Tibial nerve (tissue), 4 donors: Measurements from ENCODE around the gene RNASE1. TPM values are rescaled to one million over a fixed set of nuclear protein-coding genes. Genes with fewer than 3 reads are reported as not detected.

ENCODE experiments used
- DNase-seq, 2 donors: peaks; one replicate each; pipeline ENCODE4 v3.0.0-alpha.2; 2019; ENCODE audit warnings: low spot score in 2 of 2
- H3K27ac ChIP-seq, 4 donors: fragments of 200-600 bp; sonication (generic) in 3 of 4; one replicate each; pipeline ENCODE4 v1.5.1; 2017 to 2019; ENCODE audit warnings: mild to moderate bottlenecking in 1 of 4
- H3K27me3 ChIP-seq, 2 donors: fragments of 200-600 bp; sonication (generic) in 1 of 2; one replicate each; pipeline versions ENCODE4 v1.5.1 to v1.6.0; 2017 to 2019
- H3K36me3 ChIP-seq, 3 donors: fragments of 200-600 bp; sonication (generic); one replicate each; pipeline ENCODE4 v1.5.1; 2018 to 2019
- H3K4me1 ChIP-seq, 4 donors: fragments of 200-600 bp; sonication (generic) in 3 of 4; one replicate each; pipeline ENCODE4 v1.5.1; 2017 to 2019
- H3K4me3 ChIP-seq, 4 donors: fragments of 200-600 bp; sonication (generic) in 3 of 4; one replicate each; pipeline ENCODE4 v1.5.1; 2017 to 2019; ENCODE audit warnings: mild to moderate bottlenecking in 1 of 4, moderate library complexity in 1 of 4
- H3K9me3 ChIP-seq, 4 donors: fragments of 200-600 bp; sonication (generic) in 3 of 4; one replicate each; pipeline ENCODE4 v1.5.1; 2017 to 2019
- CTCF ChIP-seq, 5 experiments: fragments of 200-600 bp in 3 of 5; fragments of 450-650 bp in 2 of 5; sonication (generic) in 3 of 5; IDR thresholded peaks; one replicate each; pipeline ENCODE4 v1.5.1; 2016 to 2019; ENCODE audit warnings: antibody characterized with exemption in 5 of 5, mild to moderate bottlenecking in 3 of 5, moderate library complexity in 2 of 5
- EP300 ChIP-seq, 2 donors: sonication (generic); formaldehyde crosslinking; IDR thresholded peaks; one replicate each; pipeline ENCODE4 v1.6.1; 2017; ENCODE audit warnings: antibody characterized with exemption in 2 of 2, mild to moderate bottlenecking in 1 of 2
- POLR2A ChIP-seq, 2 donors: fragments of 450-650 bp; IDR thresholded peaks; one replicate each; pipeline ENCODE4 v1.6.1; 2017; ENCODE audit warnings: antibody characterized with exemption in 2 of 2, mild to moderate bottlenecking in 2 of 2, moderate library complexity in 2 of 2
- WGBS, 2 donors: methylation state at CpG; one replicate each; pipeline ENCODE4 v1.1.5; 2018; 5-methylcytosine and 5-hydroxymethylcytosine counted together
- total RNA-seq, 4 donors: library from RNA; depleted of rRNA; stranded (reverse); fragments of >200 nt; gene quantifications; one replicate each; pipeline ENCODE4 v1.1.0, GENCODE V29; 2016

Gene RNASE1
- total RNA-seq, 4 donors from 2014 or later, result 245 to 430 (median 379) TPM

- peak overlapping the region in 3 of 4 donors; percentile 66 to 77 (median 72) for H3K27ac ChIP-seq
- no peaks in the 10 kb centered on the region for H3K36me3 ChIP-seq
- TF ChIP-seq CTCF (IDR thresholded peaks at IDR 0.05) (no peak), EP300 (IDR thresholded peaks at IDR 0.05) (peak in 1 of 2 donors; percentile 40)
- H3K4me1 ChIP-seq, result peaks cover 0 to 9% (median 3%) of the 10 kb centered on the region in 4 donors
- H3K9me3 ChIP-seq, result no peaks in the 10 kb centered on the region
- WGBS, 2 donors, result 12 to 15% methylated on average over 5 of the region's 5 CpGs
- peak overlapping the region in 3 of 4 donors; percentile 11 to 42 (median 24) for H3K4me3 ChIP-seq
- DNase-seq, result no peak
- H3K27me3 ChIP-seq, result no peaks in the 10 kb centered on the region
Measured at GRCh38 chr14:20782280-20782890, 20.3 kb downstream of the RNASE1 start.

GRCh38 chr14:20781803-20782202 is 20.8 kb downstream of the RNASE1 start:
- Histone ChIP-seq H3K4me3 (peak overlapping the region in 3 of 4 donors; percentile 11 to 42 (median 24)), H3K27ac (peak overlapping the region in 3 of 4 donors; percentile 66 to 77 (median 72)), H3K27me3 (no peaks in the 10 kb centered on the region), H3K36me3 (no peaks in the 10 kb centered on the region), H3K9me3 (no peaks in the 10 kb centered on the region), H3K4me1 (peaks cover 0 to 9% (median 3%) of the 10 kb centered on the region in 4 donors)
- TF ChIP-seq CTCF (IDR thresholded peaks at IDR 0.05), result no peak
- 15 to 19% methylated on average over 4 of the region's 4 CpGs for WGBS, 2 donors
- no peak for DNase-seq

GRCh38 chr14:20775901-20776300 is 26.7 kb downstream of the RNASE1 start:
- 81 to 91% methylated on average over 1 of the region's 1 CpG for WGBS, 2 donors
- no peaks in the 10 kb centered on the region for H3K9me3 ChIP-seq
- no peaks in the 10 kb centered on the region for H3K4me1 ChIP-seq
- H3K4me3 ChIP-seq, result no peak overlapping the region
- H3K27me3 ChIP-seq, result no peaks in the 10 kb centered on the region
- TF ChIP-seq POLR2A (IDR thresholded peaks at IDR 0.05), result no peak
- TF ChIP-seq CTCF (IDR thresholded peaks at IDR 0.05), result no peak
- no peak for TF ChIP-seq EP300 (IDR thresholded peaks at IDR 0.05)
- H3K36me3 ChIP-seq, result no peaks in the 10 kb centered on the region
- DNase-seq, result no peak
- H3K27ac ChIP-seq, result no peak overlapping the region

GRCh38 chr14:20775043-20775442 is 27.6 kb downstream of the RNASE1 start:
- TF ChIP-seq CTCF (IDR thresholded peaks at IDR 0.05) (no peak), EP300 (IDR thresholded peaks at IDR 0.05) (no peak), POLR2A (IDR thresholded peaks at IDR 0.05) (no peak)
- no peaks in the 10 kb centered on the region for H3K27me3 ChIP-seq
- H3K36me3 ChIP-seq, result no peaks in the 10 kb centered on the region
- no peaks in the 10 kb centered on the region for H3K4me1 ChIP-seq
- no peak overlapping the region for H3K27ac ChIP-seq
- 52 to 66% methylated on average over 6 of the region's 6 CpGs for WGBS, 2 donors
- no peak for DNase-seq
- H3K9me3 ChIP-seq, result no peaks in the 10 kb centered on the region
- no peak overlapping the region for H3K4me3 ChIP-seq

GRCh38 chr14:20774258-20774824 is 28.3 kb downstream of the RNASE1 start:
- Histone ChIP-seq H3K4me1 (no peaks in the 10 kb centered on the region), H3K27ac (no peak overlapping the region), H3K4me3 (no peak overlapping the region), H3K27me3 (no peaks in the 10 kb centered on the region), H3K9me3 (no peaks in the 10 kb centered on the region), H3K36me3 (no peaks in the 10 kb centered on the region)
- 58 to 69% methylated on average over 5 of the region's 5 CpGs for WGBS, 2 donors
- DNase-seq, result no peak
- no peak for TF ChIP-seq EP300 (IDR thresholded peaks at IDR 0.05)
- TF ChIP-seq POLR2A (IDR thresholded peaks at IDR 0.05), result no peak
- TF ChIP-seq CTCF (IDR thresholded peaks at IDR 0.05), result no peak
